Measurements from ENCODE around the gene AKAP13.
"Not testable (repeated sequence)": the region's sequence is repeated elsewhere in the genome, so short reads cannot be mapped to it uniquely, and the experiment has no call there.

Gene AKAP13

DNA sequence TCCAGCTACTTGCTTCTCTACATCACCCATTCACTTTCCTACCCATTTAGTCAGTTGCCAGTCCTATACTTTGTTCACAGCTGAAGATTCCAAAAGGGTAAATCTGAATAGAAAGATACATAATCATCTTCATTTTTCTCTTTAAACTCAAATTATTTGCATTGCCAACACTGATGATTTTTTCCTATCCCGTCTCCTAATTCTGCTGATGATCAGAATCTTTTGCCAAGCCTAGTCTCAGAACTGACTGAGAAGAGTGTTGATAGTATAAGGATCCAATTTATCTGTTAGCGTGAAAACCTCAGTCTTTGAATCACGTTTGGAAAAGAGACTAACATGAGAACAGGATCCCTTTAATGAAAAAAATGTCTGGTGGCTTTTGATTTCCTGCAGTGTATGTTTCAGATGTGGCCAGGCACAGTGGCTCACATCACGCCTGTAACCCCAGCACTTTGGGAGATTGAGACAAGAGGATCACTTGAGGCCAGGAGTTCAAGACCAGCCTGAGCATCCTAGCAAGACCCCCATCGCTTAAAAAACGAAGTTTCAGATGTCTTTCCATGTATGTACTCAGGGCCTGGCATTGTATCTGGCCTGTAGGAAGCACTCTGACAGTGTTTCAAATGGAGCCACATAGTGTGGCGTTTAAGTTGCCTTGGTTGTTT is 244.9 kb downstream of the AKAP13 start:
- DNase-seq (ENCODE audit: low spot score), result no peak

DNA sequence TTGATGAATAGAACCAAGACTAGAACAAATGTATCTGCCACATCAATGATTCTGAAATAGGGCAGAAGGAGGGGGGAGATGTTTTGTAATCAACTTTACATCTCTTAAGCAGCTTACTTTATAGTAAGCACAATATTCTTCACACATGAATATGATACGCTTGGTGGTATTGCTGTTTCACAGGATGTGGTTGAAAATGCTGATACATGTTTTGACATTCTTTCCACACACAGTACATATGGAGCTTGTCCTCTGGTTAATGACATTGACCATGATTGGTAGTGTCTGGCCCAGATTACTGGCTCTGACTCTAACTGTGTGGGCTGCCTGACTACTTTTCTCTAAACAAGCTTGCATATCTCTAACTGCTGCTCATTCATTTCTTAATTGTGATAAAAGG is 245.5 kb downstream of the AKAP13 start:
- DNase-seq (ENCODE audit: low spot score), result no peak

- DNase-seq (ENCODE audit: low spot score), result no peak
Measured at GRCh38 chr15:85627213-85627935, 247.0 kb downstream of the AKAP13 start.

DNA sequence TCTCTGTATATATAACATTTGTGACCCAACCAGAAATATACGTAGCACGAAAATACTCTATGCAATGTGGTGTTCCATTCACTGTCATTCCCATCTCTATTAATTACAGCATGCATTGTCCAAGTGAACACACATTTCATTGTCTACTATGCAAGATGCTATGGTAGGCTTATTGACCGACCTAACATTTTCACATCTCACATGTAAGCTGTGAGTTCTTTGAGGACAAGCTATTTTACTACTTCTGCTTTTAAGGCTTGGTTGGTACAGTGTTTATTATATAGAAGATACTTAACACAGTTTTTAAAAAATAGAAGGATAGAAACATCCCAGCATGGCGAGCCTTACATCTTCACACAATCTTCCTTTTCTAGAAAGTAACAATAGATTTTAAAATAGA is 249.9 kb downstream of the AKAP13 start:
- DNase-seq (ENCODE audit: low spot score), result no peak

- DNase-seq (ENCODE audit: low spot score), result no peak
Measured at GRCh38 chr15:85631018-85631417, 250.6 kb downstream of the AKAP13 start.

DNA sequence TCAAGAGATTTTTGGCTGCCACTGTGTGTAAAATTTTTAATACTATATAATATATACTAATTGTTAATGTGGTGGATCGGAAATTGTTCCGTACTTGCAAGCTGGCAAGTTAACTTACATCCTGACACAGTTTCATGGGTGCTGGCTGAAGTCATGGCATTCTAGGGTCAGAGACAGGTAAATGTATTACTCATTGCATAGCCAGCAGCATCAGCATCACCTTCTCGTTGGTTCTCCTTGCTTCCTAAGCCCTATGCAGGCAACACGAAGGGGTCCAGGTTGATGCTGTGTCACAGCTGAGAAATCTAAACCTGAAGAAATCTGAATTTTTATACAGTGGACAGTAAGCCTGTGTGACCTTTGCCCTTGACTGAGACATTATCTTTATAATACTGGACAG is 251.6 kb downstream of the AKAP13 start:
- DNase-seq (ENCODE audit: low spot score), result no peak

GRCh38 chr15:85633859-85634258 is 253.5 kb downstream of the AKAP13 start:
- DNase-seq (ENCODE audit: low spot score), result no peak

- DNase-seq (ENCODE audit: low spot score), result no peak
Measured at GRCh38 chr15:85636351-85636750, 255.9 kb downstream of the AKAP13 start.

GRCh38 chr15:85639752-85640381 is 259.5 kb downstream of the AKAP13 start:
- no peak for DNase-seq (ENCODE audit: low spot score)

GRCh38 chr15:85642065-85642692 is 261.8 kb downstream of the AKAP13 start:
- DNase-seq (ENCODE audit: low spot score), result no peak

DNA sequence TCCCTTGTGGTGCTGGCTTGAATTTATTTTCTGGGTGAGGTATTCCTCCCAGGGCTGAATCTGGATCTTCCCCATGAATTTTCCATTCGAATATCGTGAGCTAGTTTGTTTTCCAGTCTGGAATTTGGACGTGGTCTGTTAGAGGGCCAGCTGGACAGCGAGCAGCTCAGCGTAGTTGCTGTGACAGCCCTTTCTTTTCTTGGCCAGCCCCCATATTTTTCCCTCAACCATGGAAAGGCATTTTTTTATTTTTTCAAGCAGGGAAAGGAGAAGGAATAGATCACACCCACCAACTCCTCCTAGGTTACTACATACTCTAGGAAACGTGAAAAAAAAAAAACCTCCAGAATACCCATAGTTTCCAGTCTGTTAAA is 262.3 kb downstream of the AKAP13 start:
- no peak for DNase-seq (ENCODE audit: low spot score)

- DNase-seq (ENCODE audit: low spot score), result no peak
Measured at GRCh38 chr15:85646538-85647091, 266.2 kb downstream of the AKAP13 start.

GRCh38 chr15:85649372-85649771 is 269.0 kb downstream of the AKAP13 start:
- DNase-seq (ENCODE audit: low spot score), result peak; percentile 54

GRCh38 chr15:85651548-85651947 is 271.1 kb downstream of the AKAP13 start:
- no peak for DNase-seq (ENCODE audit: low spot score)

DNA sequence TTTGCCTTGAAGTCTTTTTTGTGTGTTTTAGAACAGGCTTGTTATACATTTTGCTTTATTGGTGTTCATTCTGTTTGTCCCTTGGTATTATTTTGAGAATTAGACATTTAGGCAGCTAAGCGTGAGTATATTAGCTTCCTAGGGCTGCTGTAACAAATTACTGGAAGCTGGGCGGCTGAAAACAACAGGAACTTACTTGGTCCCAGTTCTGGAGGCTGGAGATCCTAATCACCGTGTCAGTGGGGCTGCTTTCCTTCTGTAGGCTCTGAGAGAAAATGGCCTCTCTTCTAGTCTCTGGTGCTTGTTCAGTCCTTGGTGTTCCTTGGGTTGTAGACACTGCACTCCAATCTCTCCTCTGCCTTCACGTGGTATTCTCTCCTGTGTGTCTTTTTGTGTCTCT is 272.1 kb downstream of the AKAP13 start:
- DNase-seq (ENCODE audit: low spot score), result no peak

DNA sequence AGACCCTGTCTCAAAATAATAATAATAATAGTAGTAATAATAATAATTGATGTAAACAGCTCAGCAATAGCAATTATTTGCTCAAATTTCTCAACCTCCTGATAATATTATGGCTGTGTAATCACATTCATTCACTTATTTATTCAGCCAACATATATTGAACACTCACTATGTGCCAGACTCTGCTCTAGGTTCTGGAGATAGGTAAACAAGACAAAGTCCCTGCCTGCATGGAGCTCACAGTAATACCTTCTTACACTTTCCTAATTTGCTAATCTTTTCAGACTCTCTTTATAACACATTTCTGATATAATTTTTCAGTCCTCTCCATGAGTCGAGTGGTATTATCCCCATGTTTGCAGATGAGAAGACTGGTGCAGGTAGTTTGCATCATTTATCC is 276.7 kb downstream of the AKAP13 start:
- no peak for DNase-seq (ENCODE audit: low spot score)

DNA sequence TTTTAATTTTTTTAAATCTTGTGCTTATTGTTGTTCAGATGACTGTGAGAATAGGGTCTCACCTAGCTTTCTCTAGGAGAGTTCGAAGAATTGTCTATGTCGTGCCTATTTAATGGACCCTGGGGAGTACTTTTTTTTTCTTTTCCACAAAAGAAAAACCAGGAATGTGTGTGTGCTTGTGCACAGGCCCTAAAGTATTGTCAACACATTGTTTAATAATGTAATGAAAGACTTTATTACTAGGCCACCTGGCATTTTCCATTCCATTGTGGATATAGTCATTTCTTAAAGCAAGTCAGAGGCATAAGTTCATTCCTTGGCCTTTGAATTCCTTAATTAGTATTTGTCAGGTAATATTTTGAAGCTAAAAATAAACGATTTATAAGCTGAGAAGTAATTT is 278.4 kb downstream of the AKAP13 start:
- no peak for DNase-seq (ENCODE audit: low spot score)

DNA sequence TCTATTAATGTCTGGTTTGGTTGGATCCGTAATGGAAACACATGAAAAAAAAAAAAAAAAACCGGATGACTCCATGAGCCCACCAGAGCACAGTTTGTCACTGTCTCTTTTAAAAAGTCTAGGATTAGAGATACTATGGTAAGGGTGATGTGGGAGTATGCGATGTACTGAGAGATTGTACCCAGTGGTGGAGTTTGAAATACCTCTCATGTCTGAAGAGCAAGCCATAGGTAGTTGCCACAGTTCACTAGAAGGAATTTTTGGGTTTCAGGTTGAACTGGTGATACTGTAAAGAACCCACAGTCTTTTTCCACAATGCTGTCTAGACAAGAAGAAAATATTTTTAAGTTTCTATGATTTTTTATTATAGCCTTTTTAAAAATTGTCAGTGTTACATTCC is 281.5 kb downstream of the AKAP13 start:
- no peak for DNase-seq (ENCODE audit: low spot score)

GRCh38 chr15:85665677-85666076 is 285.3 kb downstream of the AKAP13 start:
- DNase-seq (ENCODE audit: low spot score), result not testable (repeated sequence)

- DNase-seq (ENCODE audit: low spot score), result peak; percentile 96
Measured at GRCh38 chr15:85667491-85668424, 287.4 kb downstream of the AKAP13 start.

GRCh38 chr15:85671156-85671555 is 290.8 kb downstream of the AKAP13 start:
- DNase-seq (ENCODE audit: low spot score), result no peak
